WTC11 (cell line): ENCODE measurements around the gene SLC15A5. TPM values are rescaled to one million over a fixed set of nuclear protein-coding genes. Genes with fewer than 3 reads are reported as not detected.

Experiments used
- ATAC-seq: fragments of 200-7000 bp; cut with Tn5 transposase; 2 replicates; pipeline ENCODE4 v1.10.0; 2021; ENCODE audit warnings: mild to moderate bottlenecking, moderate library complexity
- CTCF ChIA-PET: fragments of 300-600 bp; sonication (Branson Sonifier 250); formaldehyde crosslinking; loops from one replicate; lab custom pipeline; 2021; ENCODE audit warnings: antibody characterized with exemption; lab: Charles Lee
- POLR2A ChIA-PET: fragments of 350-600 bp; sonication (Branson Sonifier 250); formaldehyde crosslinking; loops from one replicate; lab custom pipeline; 2021; ENCODE audit warnings: antibody characterized with exemption; lab: Charles Lee
- DNase-seq: peaks from one replicate; pipeline ENCODE4 v3.0.0; 2021; ENCODE audit warnings: low spot score
- H3K27ac Mint-ChIP-seq: 2 replicates; pipeline ENCODE4 v1.8.0; 2021; ENCODE audit warnings: mixed read lengths
- H3K27me3 Mint-ChIP-seq: 2 replicates; pipeline ENCODE4 v1.8.0; 2021; ENCODE audit warnings: low read depth, mild to moderate bottlenecking, moderate library complexity, mixed read lengths
- H3K36me3 Mint-ChIP-seq: 2 replicates; pipeline ENCODE4 v1.8.0; 2021; ENCODE audit warnings: mixed read lengths
- H3K4me1 Mint-ChIP-seq: 2 replicates; pipeline ENCODE4 v1.8.0; 2022; ENCODE audit warnings: mixed read lengths
- H3K4me3 Mint-ChIP-seq: 2 replicates; pipeline ENCODE4 v1.8.0; 2021; ENCODE audit warnings: mild to moderate bottlenecking, moderate library complexity, mixed read lengths
- H3K9me3 Mint-ChIP-seq: 2 replicates; pipeline ENCODE4 v1.8.0; 2021; ENCODE audit warnings: mixed read lengths
- CBFB ChIP-seq: sonication (generic); formaldehyde crosslinking; IDR thresholded peaks from 2 replicates; pipeline ENCODE4 v1.8.1; 2022; ENCODE audit warnings: mild to moderate bottlenecking, low read depth, missing genetic modification reagents
- CREM ChIP-seq: sonication (generic); formaldehyde crosslinking; IDR thresholded peaks from 2 replicates; pipeline ENCODE4 v1.8.1; 2022; ENCODE audit warnings: mild to moderate bottlenecking, missing genetic modification reagents, moderate library complexity
- FOXK1 ChIP-seq: sonication (generic); formaldehyde crosslinking; IDR thresholded peaks from 2 replicates; pipeline ENCODE4 v1.8.0; 2022; ENCODE audit warnings: mild to moderate bottlenecking, moderate library complexity, missing genetic modification reagents
- GTF2I ChIP-seq: fragments of 250-450 bp; sonication (Bioruptor Pico); conservative IDR thresholded peaks from 2 replicates; pipeline ENCODE4 v1.4.0; 2021; ENCODE audit warnings: mild to moderate bottlenecking
- JAZF1 ChIP-seq: fragments of 250-450 bp; sonication (Bioruptor Pico); IDR thresholded peaks from 2 replicates; pipeline ENCODE4 v1.9.0; 2021; ENCODE audit warnings: moderate library complexity, mild to moderate bottlenecking, inconsistent platforms
- NFYB ChIP-seq: sonication (generic); formaldehyde crosslinking; conservative IDR thresholded peaks from 2 replicates; pipeline ENCODE4 v1.8.0; 2022; ENCODE audit warnings: low read depth, missing genetic modification reagents
- NR1H2 ChIP-seq: sonication (generic); formaldehyde crosslinking; IDR thresholded peaks from 2 replicates; pipeline ENCODE4 v1.9.0; 2021; ENCODE audit warnings: mild to moderate bottlenecking, moderate library complexity, missing genetic modification reagents
- NR2C2 ChIP-seq: sonication (generic); formaldehyde crosslinking; IDR thresholded peaks from 2 replicates; pipeline ENCODE4 v1.8.0; 2022; ENCODE audit warnings: mild to moderate bottlenecking, missing genetic modification reagents
- total RNA-seq: library from RNA; stranded (reverse); gene quantifications from 3 replicates; pipeline ENCODE4 v1.2.3, GENCODE V29; 2021
- TF ChIP-seq, protein P1 (sequence below): fragments of 250-450 bp; sonication (Bioruptor Pico); IDR thresholded peaks from 2 replicates; pipeline ENCODE4 v1.9.0; 2021; ENCODE audit warnings: moderate library complexity, mild to moderate bottlenecking, inconsistent platforms, borderline replicate concordance
- TF ChIP-seq, protein P2 (sequence below): fragments of 250-450 bp; sonication (Bioruptor Pico); IDR thresholded peaks from 2 replicates; pipeline ENCODE4 v1.9.0; 2021; ENCODE audit warnings: mild to moderate bottlenecking, borderline replicate concordance
- TF ChIP-seq, protein P3 (sequence below): fragments of 250-450 bp; sonication (Bioruptor Pico); IDR thresholded peaks from 2 replicates; pipeline ENCODE4 v2.1.2; 2022; ENCODE audit warnings: mild to moderate bottlenecking, moderate library complexity
- TF ChIP-seq, protein P4 (sequence below): sonication (generic); formaldehyde crosslinking; IDR thresholded peaks from 2 replicates; pipeline ENCODE4 v1.8.1; 2022; ENCODE audit warnings: missing genetic modification reagents, borderline replicate concordance
- TF ChIP-seq, protein P5 (sequence below): sonication (generic); formaldehyde crosslinking; IDR thresholded peaks from 2 replicates; pipeline ENCODE4 v1.8.0; 2023; ENCODE audit warnings: missing genetic modification reagents, mild to moderate bottlenecking, borderline replicate concordance

SLC15A5 gene
- total RNA-seq, 1 experiment from 2014 or later = not detected

DNA sequence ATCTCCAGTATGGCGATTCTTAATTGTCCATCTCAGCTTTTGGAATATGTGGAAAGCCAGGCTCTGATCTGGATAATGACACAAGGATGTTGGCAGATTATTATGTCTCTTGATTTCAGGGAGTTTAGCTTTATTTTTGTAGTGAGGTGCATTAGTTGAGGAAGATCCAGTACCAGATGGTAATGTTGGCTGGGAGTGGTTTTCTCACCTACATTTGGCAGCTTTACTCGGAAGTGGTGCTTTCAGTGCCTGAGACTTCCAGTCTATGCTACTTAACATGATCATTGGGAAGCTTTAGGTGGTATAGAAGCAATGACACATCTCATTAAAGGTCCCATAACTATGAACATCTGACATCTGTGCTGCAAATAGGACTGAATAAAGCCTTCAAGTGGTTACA lies 7.5 kb downstream of the SLC15A5 start (continued):
- TF ChIP-seq CREM = no peak
- TF ChIP-seq, protein P1, sequence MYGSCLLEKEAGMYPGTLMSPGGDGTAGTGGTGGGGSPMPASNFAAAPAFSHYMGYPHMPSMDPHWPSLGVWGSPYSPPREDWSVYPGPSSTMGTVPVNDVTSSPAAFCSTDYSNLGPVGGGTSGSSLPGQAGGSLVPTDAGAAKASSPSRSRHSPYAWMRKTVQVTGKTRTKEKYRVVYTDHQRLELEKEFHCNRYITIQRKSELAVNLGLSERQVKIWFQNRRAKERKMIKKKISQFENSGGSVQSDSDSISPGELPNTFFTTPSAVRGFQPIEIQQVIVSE = no peak
- TF ChIP-seq, protein P2, sequence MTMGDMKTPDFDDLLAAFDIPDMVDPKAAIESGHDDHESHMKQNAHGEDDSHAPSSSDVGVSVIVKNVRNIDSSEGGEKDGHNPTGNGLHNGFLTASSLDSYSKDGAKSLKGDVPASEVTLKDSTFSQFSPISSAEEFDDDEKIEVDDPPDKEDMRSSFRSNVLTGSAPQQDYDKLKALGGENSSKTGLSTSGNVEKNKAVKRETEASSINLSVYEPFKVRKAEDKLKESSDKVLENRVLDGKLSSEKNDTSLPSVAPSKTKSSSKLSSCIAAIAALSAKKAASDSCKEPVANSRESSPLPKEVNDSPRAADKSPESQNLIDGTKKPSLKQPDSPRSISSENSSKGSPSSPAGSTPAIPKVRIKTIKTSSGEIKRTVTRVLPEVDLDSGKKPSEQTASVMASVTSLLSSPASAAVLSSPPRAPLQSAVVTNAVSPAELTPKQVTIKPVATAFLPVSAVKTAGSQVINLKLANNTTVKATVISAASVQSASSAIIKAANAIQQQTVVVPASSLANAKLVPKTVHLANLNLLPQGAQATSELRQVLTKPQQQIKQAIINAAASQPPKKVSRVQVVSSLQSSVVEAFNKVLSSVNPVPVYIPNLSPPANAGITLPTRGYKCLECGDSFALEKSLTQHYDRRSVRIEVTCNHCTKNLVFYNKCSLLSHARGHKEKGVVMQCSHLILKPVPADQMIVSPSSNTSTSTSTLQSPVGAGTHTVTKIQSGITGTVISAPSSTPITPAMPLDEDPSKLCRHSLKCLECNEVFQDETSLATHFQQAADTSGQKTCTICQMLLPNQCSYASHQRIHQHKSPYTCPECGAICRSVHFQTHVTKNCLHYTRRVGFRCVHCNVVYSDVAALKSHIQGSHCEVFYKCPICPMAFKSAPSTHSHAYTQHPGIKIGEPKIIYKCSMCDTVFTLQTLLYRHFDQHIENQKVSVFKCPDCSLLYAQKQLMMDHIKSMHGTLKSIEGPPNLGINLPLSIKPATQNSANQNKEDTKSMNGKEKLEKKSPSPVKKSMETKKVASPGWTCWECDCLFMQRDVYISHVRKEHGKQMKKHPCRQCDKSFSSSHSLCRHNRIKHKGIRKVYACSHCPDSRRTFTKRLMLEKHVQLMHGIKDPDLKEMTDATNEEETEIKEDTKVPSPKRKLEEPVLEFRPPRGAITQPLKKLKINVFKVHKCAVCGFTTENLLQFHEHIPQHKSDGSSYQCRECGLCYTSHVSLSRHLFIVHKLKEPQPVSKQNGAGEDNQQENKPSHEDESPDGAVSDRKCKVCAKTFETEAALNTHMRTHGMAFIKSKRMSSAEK (CRISPR knock-in tag) = no peak

DNA sequence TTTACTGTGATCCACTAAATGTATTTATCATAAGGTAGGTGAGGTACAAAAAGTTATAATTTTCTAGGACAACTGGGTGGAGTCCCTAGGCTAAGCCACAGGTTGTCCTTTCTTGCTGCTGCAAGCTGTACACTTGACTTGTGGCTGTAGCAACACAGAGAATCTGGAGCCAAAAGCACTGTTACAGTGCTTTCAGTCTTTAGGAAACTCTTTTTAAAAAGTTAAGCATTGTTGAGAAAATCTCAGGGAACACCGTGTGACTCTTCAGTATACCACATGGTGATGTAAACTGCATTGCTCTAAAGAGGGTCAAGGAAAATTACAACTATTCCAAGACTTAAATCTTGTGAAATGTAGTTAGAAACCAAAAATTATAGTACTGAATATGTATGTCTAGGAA lies 11.4 kb downstream of the SLC15A5 start:
- ChIA-PET POLR2A (no interaction called here), CTCF (no interaction called here)
- Mint-ChIP-seq H3K4me3 (no peak overlapping the region), H3K9me3 (peaks cover 28% of the 10 kb centered on the region), H3K27me3 (no peaks in the 10 kb centered on the region; the same call in 1 of the 2 replicates), H3K36me3 (peaks cover 21% of the 10 kb centered on the region), H3K4me1 (peaks cover 10% of the 10 kb centered on the region), H3K27ac (no peak overlapping the region)
- no peak for TF ChIP-seq GTF2I (CRISPR knock-in tag)
- TF ChIP-seq, protein P2 (CRISPR knock-in tag) = no peak
- TF ChIP-seq NR1H2 (CRISPR knock-in tag) = no peak
- TF ChIP-seq CREM = no peak
- no peak for TF ChIP-seq FOXK1 (CRISPR knock-in tag)
- TF ChIP-seq CBFB (CRISPR knock-in tag) = no peak
- no peak for TF ChIP-seq NR2C2 (CRISPR knock-in tag)
- no peak for TF ChIP-seq JAZF1
- TF ChIP-seq, protein P3, sequence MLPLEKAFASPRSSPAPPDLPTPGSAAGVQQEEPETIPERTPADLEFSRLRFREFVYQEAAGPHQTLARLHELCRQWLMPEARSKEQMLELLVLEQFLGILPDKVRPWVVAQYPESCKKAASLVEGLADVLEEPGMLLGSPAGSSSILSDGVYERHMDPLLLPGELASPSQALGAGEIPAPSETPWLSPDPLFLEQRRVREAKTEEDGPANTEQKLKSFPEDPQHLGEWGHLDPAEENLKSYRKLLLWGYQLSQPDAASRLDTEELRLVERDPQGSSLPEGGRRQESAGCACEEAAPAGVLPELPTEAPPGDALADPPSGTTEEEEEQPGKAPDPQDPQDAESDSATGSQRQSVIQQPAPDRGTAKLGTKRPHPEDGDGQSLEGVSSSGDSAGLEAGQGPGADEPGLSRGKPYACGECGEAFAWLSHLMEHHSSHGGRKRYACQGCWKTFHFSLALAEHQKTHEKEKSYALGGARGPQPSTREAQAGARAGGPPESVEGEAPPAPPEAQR (CRISPR knock-in tag) = no peak
- TF ChIP-seq NFYB (CRISPR knock-in tag) = no peak
- no peak for ATAC-seq
- DNase-seq = no peak

DNA sequence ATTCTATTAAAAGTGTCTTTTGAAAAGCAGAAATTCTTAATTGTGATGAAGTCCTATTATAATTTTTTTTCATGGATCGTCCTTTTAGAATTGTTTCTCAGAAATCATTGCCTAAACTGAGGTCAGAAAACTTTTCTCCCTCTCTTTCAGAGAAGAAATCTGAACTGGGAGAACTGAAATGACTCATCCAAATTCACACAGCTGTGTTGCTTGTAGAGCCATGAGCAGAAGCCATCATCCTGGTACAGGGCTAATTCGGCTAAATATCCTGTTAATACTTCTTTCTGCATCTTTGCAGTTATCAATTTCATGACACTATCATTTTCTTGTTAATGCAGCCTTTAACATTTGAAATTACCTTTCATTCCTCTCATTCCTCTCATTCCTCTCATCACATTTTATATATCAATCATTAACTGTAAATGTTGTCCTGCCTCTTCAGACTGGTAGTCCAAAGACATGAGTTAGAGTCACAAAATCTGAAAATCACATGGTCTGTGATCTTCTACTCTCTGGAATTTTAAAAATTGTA lies 15.5 kb downstream of the SLC15A5 start:
- ATAC-seq (no peak), DNase-seq (no peak)
- Mint-ChIP-seq H3K27ac (no peak overlapping the region), H3K27me3 (no peaks in the 10 kb centered on the region; the same call in 1 of the 2 replicates), H3K4me3 (no peak overlapping the region), H3K36me3 (peaks cover 21% of the 10 kb centered on the region), H3K4me1 (no peaks in the 10 kb centered on the region), H3K9me3 (peaks cover 28% of the 10 kb centered on the region)
- ChIA-PET POLR2A (no interaction called here), CTCF (no interaction called here)
- TF ChIP-seq, protein P4, sequence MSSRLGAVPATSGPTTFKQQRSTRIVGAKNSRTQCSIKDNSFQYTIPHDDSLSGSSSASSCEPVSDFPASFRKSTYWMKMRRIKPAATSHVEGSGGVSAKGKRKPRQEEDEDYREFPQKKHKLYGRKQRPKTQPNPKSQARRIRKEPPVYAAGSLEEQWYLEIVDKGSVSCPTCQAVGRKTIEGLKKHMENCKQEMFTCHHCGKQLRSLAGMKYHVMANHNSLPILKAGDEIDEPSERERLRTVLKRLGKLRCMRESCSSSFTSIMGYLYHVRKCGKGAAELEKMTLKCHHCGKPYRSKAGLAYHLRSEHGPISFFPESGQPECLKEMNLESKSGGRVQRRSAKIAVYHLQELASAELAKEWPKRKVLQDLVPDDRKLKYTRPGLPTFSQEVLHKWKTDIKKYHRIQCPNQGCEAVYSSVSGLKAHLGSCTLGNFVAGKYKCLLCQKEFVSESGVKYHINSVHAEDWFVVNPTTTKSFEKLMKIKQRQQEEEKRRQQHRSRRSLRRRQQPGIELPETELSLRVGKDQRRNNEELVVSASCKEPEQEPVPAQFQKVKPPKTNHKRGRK = no peak
- TF ChIP-seq, protein P5, sequence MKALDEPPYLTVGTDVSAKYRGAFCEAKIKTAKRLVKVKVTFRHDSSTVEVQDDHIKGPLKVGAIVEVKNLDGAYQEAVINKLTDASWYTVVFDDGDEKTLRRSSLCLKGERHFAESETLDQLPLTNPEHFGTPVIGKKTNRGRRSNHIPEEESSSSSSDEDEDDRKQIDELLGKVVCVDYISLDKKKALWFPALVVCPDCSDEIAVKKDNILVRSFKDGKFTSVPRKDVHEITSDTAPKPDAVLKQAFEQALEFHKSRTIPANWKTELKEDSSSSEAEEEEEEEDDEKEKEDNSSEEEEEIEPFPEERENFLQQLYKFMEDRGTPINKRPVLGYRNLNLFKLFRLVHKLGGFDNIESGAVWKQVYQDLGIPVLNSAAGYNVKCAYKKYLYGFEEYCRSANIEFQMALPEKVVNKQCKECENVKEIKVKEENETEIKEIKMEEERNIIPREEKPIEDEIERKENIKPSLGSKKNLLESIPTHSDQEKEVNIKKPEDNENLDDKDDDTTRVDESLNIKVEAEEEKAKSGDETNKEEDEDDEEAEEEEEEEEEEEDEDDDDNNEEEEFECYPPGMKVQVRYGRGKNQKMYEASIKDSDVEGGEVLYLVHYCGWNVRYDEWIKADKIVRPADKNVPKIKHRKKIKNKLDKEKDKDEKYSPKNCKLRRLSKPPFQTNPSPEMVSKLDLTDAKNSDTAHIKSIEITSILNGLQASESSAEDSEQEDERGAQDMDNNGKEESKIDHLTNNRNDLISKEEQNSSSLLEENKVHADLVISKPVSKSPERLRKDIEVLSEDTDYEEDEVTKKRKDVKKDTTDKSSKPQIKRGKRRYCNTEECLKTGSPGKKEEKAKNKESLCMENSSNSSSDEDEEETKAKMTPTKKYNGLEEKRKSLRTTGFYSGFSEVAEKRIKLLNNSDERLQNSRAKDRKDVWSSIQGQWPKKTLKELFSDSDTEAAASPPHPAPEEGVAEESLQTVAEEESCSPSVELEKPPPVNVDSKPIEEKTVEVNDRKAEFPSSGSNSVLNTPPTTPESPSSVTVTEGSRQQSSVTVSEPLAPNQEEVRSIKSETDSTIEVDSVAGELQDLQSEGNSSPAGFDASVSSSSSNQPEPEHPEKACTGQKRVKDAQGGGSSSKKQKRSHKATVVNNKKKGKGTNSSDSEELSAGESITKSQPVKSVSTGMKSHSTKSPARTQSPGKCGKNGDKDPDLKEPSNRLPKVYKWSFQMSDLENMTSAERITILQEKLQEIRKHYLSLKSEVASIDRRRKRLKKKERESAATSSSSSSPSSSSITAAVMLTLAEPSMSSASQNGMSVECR = no peak
